AG04450 (cell line): ENCODE data around the gene C1QTNF1. TPM values are rescaled to one million over a fixed set of nuclear protein-coding genes. Genes with fewer than 3 reads are reported as not detected.

ENCODE experiments used
- CTCF ChIA-PET: fragments of 300-600, 350-600 bp; formaldehyde crosslinking; extraction: SDS; loops from one replicate; lab custom pipeline; 2022; ENCODE audit warnings: antibody characterized with exemption, inconsistent platforms; lab: Charles Lee
- POLR2A ChIA-PET: fragments of 350-600 bp; formaldehyde crosslinking; extraction: SDS; loops from one replicate; lab custom pipeline; 2021; ENCODE audit warnings: antibody characterized with exemption, inconsistent platforms; lab: Yijun Ruan, JAX
- DNase-seq: peaks from one replicate; pipeline ENCODE4 v3.0.0-alpha.2; 2011; ENCODE audit warnings: low read depth, low spot score
- H3K27ac ChIP-seq: one replicate; pipeline ENCODE4 v1.5.1; 2012; ENCODE audit warnings: low read depth, low read length, control low read depth
- H3K27me3 ChIP-seq: one replicate; pipeline ENCODE4 v1.6.0; 2012; ENCODE audit warnings: low read length; ENCODE audit not compliant: control insufficient read depth, insufficient read depth
- H3K4me3 ChIP-seq: 2 replicates; pipeline ENCODE4 v1.5.1; 2011; ENCODE audit warnings: mild to moderate bottlenecking, low read depth, low read length, control low read depth
- H3K9me3 ChIP-seq: 2 replicates; pipeline ENCODE4 v1.5.1; 2012; ENCODE audit warnings: low read length; ENCODE audit not compliant: control insufficient read depth, insufficient read depth
- CTCF ChIP-seq: IDR thresholded peaks from 2 replicates; pipeline ENCODE4 v1.5.1; 2011; ENCODE audit warnings: low read depth, low read length, control low read depth, inconsistent platforms
- polyA plus RNA-seq: library from polyadenylated mRNA; depleted of rRNA; stranded (reverse); fragments of >200 nt; gene quantifications from 2 replicates; pipeline ENCODE4 v1.2.3, GENCODE V29; 2011

C1QTNF1 gene
- polyA plus RNA-seq, 1 experiment, result 15.4 TPM

GRCh38 chr17:78996781-78997201 is 27.2 kb upstream of the C1QTNF1 start:
- Histone ChIP-seq H3K4me3 (no peak overlapping the region), H3K9me3 (peaks cover 13% of the 10 kb centered on the region; the same call in 1 of the 2 replicates), H3K27me3 (no peaks in the 10 kb centered on the region), H3K27ac (no peak overlapping the region)
- ChIA-PET POLR2A (no interaction called here), CTCF (no interaction called here)
- DNase-seq, result no peak
- TF ChIP-seq CTCF, result no peak

GRCh38 chr17:78997231-78997741 is 26.7 kb upstream of the C1QTNF1 start:
- ChIA-PET CTCF (interaction anchor here (0.6 kb wide), 1 partner anchor 27 kb away, joined by 3 read pairs; no protein-coding TSS in a partner anchor), POLR2A (no interaction called here)
- Histone ChIP-seq H3K4me3 (no peak overlapping the region), H3K27me3 (no peaks in the 10 kb centered on the region), H3K9me3 (peaks cover 13% of the 10 kb centered on the region; the same call in 1 of the 2 replicates), H3K27ac (no peak overlapping the region)
- TF ChIP-seq CTCF, result no peak
- DNase-seq, result no peak

GRCh38 chr17:78997881-78998280 is 26.1 kb upstream of the C1QTNF1 start:
- CTCF ChIA-PET, result interaction anchor here (0.6 kb wide), 1 partner anchor 27 kb away, joined by 3 read pairs; no protein-coding TSS in a partner anchor
- no peak for TF ChIP-seq CTCF
- Histone ChIP-seq H3K27me3 (no peaks in the 10 kb centered on the region), H3K27ac (peak overlapping the region; percentile 31), H3K9me3 (peaks cover 13% of the 10 kb centered on the region; the same call in 1 of the 2 replicates), H3K4me3 (no peak overlapping the region)
- POLR2A ChIA-PET, result no interaction called here
- DNase-seq, result no peak

GRCh38 chr17:78998311-78999055 is 25.5 kb upstream of the C1QTNF1 start:
- CTCF ChIA-PET, result no interaction called here
- Histone ChIP-seq H3K27ac (peak overlapping the region; percentile 31), H3K9me3 (peaks cover 12% of the 10 kb centered on the region; the same call in 1 of the 2 replicates), H3K4me3 (no peak overlapping the region), H3K27me3 (no peaks in the 10 kb centered on the region)
- TF ChIP-seq CTCF, result no peak
- POLR2A ChIA-PET, result no interaction called here
- DNase-seq, result no peak
